GM23248 (cell line): Measurements from ENCODE around the gene RELN. TPM values are rescaled to one million over a fixed set of nuclear protein-coding genes. Genes with fewer than 3 reads are reported as not detected.

Experiments used
- DNase-seq: peaks from one replicate; pipeline ENCODE4 v3.0.0-alpha.2; 2015
- H2AFZ ChIP-seq: fragments of 200-600 bp; sonication (generic); 2 replicates; pipeline ENCODE4 v1.6.1; 2016; ENCODE audit warnings: antibody characterized with exemption
- H3F3A ChIP-seq: fragments of 200-600 bp; sonication (generic); 2 replicates; pipeline ENCODE4 v1.6.1; 2016; ENCODE audit warnings: mild to moderate bottlenecking, antibody characterized with exemption, mixed run types; ENCODE audit not compliant: insufficient read depth
- H3K27ac ChIP-seq: fragments of 200-600 bp; sonication (generic); 2 replicates; pipeline ENCODE4 v1.5.1; 2016; ENCODE audit warnings: mild to moderate bottlenecking
- H3K27me3 ChIP-seq: fragments of 200-600 bp; sonication (generic); replicated peaks from 2 replicates; pipeline ENCODE4 v1.6.1; 2016; ENCODE audit warnings: mild to moderate bottlenecking; ENCODE audit not compliant: insufficient read depth
- H3K36me3 ChIP-seq: fragments of 200-600 bp; sonication (generic); 2 replicates; pipeline ENCODE4 v1.6.1; 2016; ENCODE audit warnings: low read depth, mild to moderate bottlenecking
- H3K4me1 ChIP-seq: fragments of 200-600 bp; sonication (generic); 2 replicates; pipeline ENCODE4 v1.6.1; 2016; ENCODE audit warnings: mild to moderate bottlenecking; ENCODE audit not compliant: insufficient read depth
- H3K4me2 ChIP-seq: fragments of 200-600 bp; sonication (generic); one replicate; pipeline ENCODE4 v1.6.1; 2016; ENCODE audit warnings: mild to moderate bottlenecking; ENCODE audit not compliant: unreplicated experiment
- H3K4me3 ChIP-seq: fragments of 200-600 bp; sonication (generic); 2 replicates; pipeline ENCODE4 v1.5.1; 2016; ENCODE audit warnings: mild to moderate bottlenecking
- H3K79me2 ChIP-seq: fragments of 200-600 bp; sonication (generic); 2 replicates; pipeline ENCODE4 v1.6.1; 2016; ENCODE audit warnings: mild to moderate bottlenecking; ENCODE audit not compliant: insufficient read depth
- H3K9ac ChIP-seq: fragments of 200-600 bp; sonication (generic); 2 replicates; pipeline ENCODE4 v1.6.1; 2016; ENCODE audit warnings: mild to moderate bottlenecking
- H3K9me2 ChIP-seq: fragments of 200-600 bp; sonication (generic); 2 replicates; pipeline ENCODE4 v1.6.1; 2016; ENCODE audit warnings: mixed run types, mild to moderate bottlenecking, moderate library complexity; ENCODE audit not compliant: insufficient read depth
- H3K9me3 ChIP-seq: fragments of 200-600 bp; sonication (generic); one replicate; pipeline ENCODE4 v1.6.1; 2017; ENCODE audit warnings: low read depth
- H4K20me1 ChIP-seq: fragments of 200-600 bp; sonication (generic); 2 replicates; pipeline ENCODE4 v1.6.0; 2016; ENCODE audit not compliant: insufficient read depth
- EZH2 ChIP-seq: fragments of 200-600 bp; sonication (generic); IDR thresholded peaks from 2 replicates; pipeline ENCODE4 v1.6.1; 2018; ENCODE audit warnings: antibody characterized with exemption, mild to moderate bottlenecking; ENCODE audit not compliant: insufficient read depth, poor library complexity, severe bottlenecking
- EZH2phosphoT487 ChIP-seq: fragments of 200-600 bp; sonication (generic); IDR thresholded peaks from 2 replicates; pipeline ENCODE4 v1.6.1; 2018; ENCODE audit warnings: antibody characterized with exemption, moderate library complexity, mild to moderate bottlenecking, low read depth; ENCODE audit not compliant: insufficient read depth
- WGBS, 2 experiments: methylation state at CpG; one replicate each; pipeline ENCODE4 v1.1.6; 2015 to 2017; ENCODE audit warnings: low lambda C conversion rate in 2 of 2, low coverage in 1 of 2; ENCODE audit errors: missing lambda C conversion rate in 2 of 2; 5-methylcytosine and 5-hydroxymethylcytosine counted together
- in situ Hi-C: fragments of 300-500 bp; cut with MboI; formaldehyde crosslinking; loops from 2 replicates; pipeline ENCODE4 v1.15.0; 2020
- polyA plus RNA-seq: library from polyadenylated mRNA; unstranded; fragments of >200 nt; fragmentation: Nextera tagmentation; extraction: Ambion mirVana; gene quantifications from 2 replicates; pipeline ENCODE4 v1.2.1, GENCODE V29; 2016
- total RNA-seq: library from RNA; depleted of rRNA; stranded (reverse); fragments of >200 nt; shearing (Covaris generic); gene quantifications from 2 replicates; pipeline ENCODE4 v1.2.3, GENCODE V29; 2014

RELN gene
- total and polyA plus RNA-seq, 2 experiments from 2014 or later = 0.76 to 0.97 TPM

- Histone ChIP-seq H3K27ac (no peak overlapping the region), H3K4me1 (no peaks in the 10 kb centered on the region), H3K4me3 (no peak overlapping the region), H3K9ac (no peak overlapping the region), H3K9me2 (no peaks in the 10 kb centered on the region), H3F3A (no peaks in the 10 kb centered on the region), H4K20me1 (no peaks in the 10 kb centered on the region), H3K36me3 (no peaks in the 10 kb centered on the region), H3K27me3 (no peaks in the 10 kb centered on the region; the same call in 1 of the 2 replicates), H2AFZ (no peak overlapping the region), H3K9me3 (no peaks in the 10 kb centered on the region), H3K4me2 (no peak overlapping the region), H3K79me2 (no peaks in the 10 kb centered on the region)
- DNase-seq = no peak
- TF ChIP-seq EZH2 = no peak
- TF ChIP-seq EZH2phosphoT487 = no peak
- in situ Hi-C loops = no loop called here
- 50 to 64% methylated on average over 3 of the region's 3 CpGs for WGBS, 2 experiments
Observed at GRCh38 chr7:104023100-104023499, 33.6 kb upstream of the RELN start.

- no peak overlapping the region for H3K4me3 ChIP-seq
- 43 to 45% methylated on average over 1 of the region's 1 CpG for WGBS, 2 experiments
- TF ChIP-seq EZH2 = no peak
- TF ChIP-seq EZH2phosphoT487 = no peak
- no peak overlapping the region for H3K27ac ChIP-seq
- in situ Hi-C loops = no loop called here
- no peak overlapping the region for H2AFZ ChIP-seq
- no peaks in the 10 kb centered on the region; the same call in 1 of the 2 replicates for H3K27me3 ChIP-seq
- H3K4me1 ChIP-seq = no peaks in the 10 kb centered on the region
- H3K9me2 ChIP-seq = no peaks in the 10 kb centered on the region
- H3K36me3 ChIP-seq = no peaks in the 10 kb centered on the region
- no peaks in the 10 kb centered on the region for H3K9me3 ChIP-seq
- H3K4me2 ChIP-seq = no peak overlapping the region
- no peak for DNase-seq
- no peaks in the 10 kb centered on the region for H4K20me1 ChIP-seq
- no peaks in the 10 kb centered on the region for H3K79me2 ChIP-seq
- H3F3A ChIP-seq = no peaks in the 10 kb centered on the region
- no peak overlapping the region for H3K9ac ChIP-seq
Observed at GRCh38 chr7:104018425-104018824, 29.0 kb upstream of the RELN start.

- in situ Hi-C loops = no loop called here
- TF ChIP-seq EZH2 = no peak
- no peak for TF ChIP-seq EZH2phosphoT487
Observed at GRCh38 chr7:104017001-104017400, 27.5 kb upstream of the RELN start.

DNA sequence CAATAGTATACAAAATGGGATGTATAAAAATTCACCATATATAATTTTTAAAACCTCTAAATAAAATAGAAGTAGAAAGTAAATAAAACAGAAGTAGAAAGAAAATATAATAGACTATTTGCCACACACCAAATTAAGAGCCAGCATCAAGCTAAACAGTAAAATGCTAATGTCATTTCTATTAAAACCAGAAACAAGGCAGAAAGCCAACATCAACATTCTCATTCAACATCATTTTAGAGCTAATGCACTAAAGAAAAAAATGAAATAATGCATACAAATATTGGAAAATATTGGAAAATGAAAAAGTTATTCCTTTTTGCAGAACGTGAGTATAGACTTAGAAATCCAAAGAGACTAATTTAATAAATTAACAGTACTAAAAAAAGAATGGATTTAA, 23.4 kb upstream of the RELN start:
- in situ Hi-C loops = no loop called here
- Histone ChIP-seq H3K4me3 (no peak overlapping the region), H3K9me2 (no peaks in the 10 kb centered on the region), H3K27me3 (no peaks in the 10 kb centered on the region), H4K20me1 (no peaks in the 10 kb centered on the region), H3K9ac (no peak overlapping the region), H3K9me3 (no peaks in the 10 kb centered on the region), H3K36me3 (no peaks in the 10 kb centered on the region), H3K79me2 (no peaks in the 10 kb centered on the region), H3F3A (no peaks in the 10 kb centered on the region), H2AFZ (no peak overlapping the region), H3K4me1 (no peaks in the 10 kb centered on the region), H3K4me2 (no peak overlapping the region), H3K27ac (no peak overlapping the region)
- TF ChIP-seq EZH2 (no peak), EZH2phosphoT487 (no peak)
- no peak for DNase-seq
- WGBS, 2 experiments = 0 to 20% methylated on average over 1 of the region's 1 CpG

More at GRCh38 chr7:104017001-104017400, 27.5 kb upstream of the RELN start:
- H3K9me3 ChIP-seq = no peaks in the 10 kb centered on the region
- no peaks in the 10 kb centered on the region for H4K20me1 ChIP-seq
- H3K36me3 ChIP-seq = no peaks in the 10 kb centered on the region
- H3K9me2 ChIP-seq = no peaks in the 10 kb centered on the region
- no peaks in the 10 kb centered on the region for H3K79me2 ChIP-seq
- no peak overlapping the region for H3K4me2 ChIP-seq
- H3K4me1 ChIP-seq = no peaks in the 10 kb centered on the region
- no peak overlapping the region for H3K27ac ChIP-seq
- H3K9ac ChIP-seq = no peak overlapping the region
- H2AFZ ChIP-seq = no peak overlapping the region
- H3K27me3 ChIP-seq = no peaks in the 10 kb centered on the region; the same call in 1 of the 2 replicates
- no peak overlapping the region for H3K4me3 ChIP-seq
- DNase-seq = no peak
- 63 to 65% methylated on average over 2 of the region's 2 CpGs for WGBS, 2 experiments
- no peaks in the 10 kb centered on the region for H3F3A ChIP-seq

- no peak for TF ChIP-seq EZH2phosphoT487
- TF ChIP-seq EZH2 = no peak
- Histone ChIP-seq H3K4me2 (no peak overlapping the region), H3K4me3 (no peak overlapping the region), H3K4me1 (no peaks in the 10 kb centered on the region), H3K9me3 (no peaks in the 10 kb centered on the region), H3K9me2 (no peaks in the 10 kb centered on the region), H4K20me1 (no peaks in the 10 kb centered on the region), H3K27ac (no peak overlapping the region), H3K27me3 (no peaks in the 10 kb centered on the region), H3K36me3 (no peaks in the 10 kb centered on the region), H3K9ac (no peak overlapping the region), H2AFZ (no peak overlapping the region), H3K79me2 (no peaks in the 10 kb centered on the region), H3F3A (no peaks in the 10 kb centered on the region)
- in situ Hi-C loops = no loop called here
- DNase-seq = no peak
- 31 to 37% methylated on average over 2 of the region's 2 CpGs for WGBS, 2 experiments
Observed at GRCh38 chr7:104011829-104012228, 22.4 kb upstream of the RELN start.
